ENCODE measurements around the gene FAT4. TPM values are rescaled to one million over a fixed set of nuclear protein-coding genes. Genes with fewer than 3 reads are reported as not detected.

Gene FAT4
- polyA plus RNA-seq, 1 of the 3 experiments (the other 2 are of a cell fraction), result 6.6 TPM

GRCh38 chr4:125303821-125304220 lies 10.9 kb upstream of the FAT4 start:
- H3F3A ChIP-seq (replicated peaks; ENCODE audit: insufficient read depth), result no peaks in the 10 kb centered on the region
- no peaks in the 10 kb centered on the region for H3K9me3 ChIP-seq
- no peak overlapping the region for H2AFZ ChIP-seq (ENCODE audit: low read depth)
- H3K9ac ChIP-seq, result no peak overlapping the region
- no peaks in the 10 kb centered on the region for H3K27me3 ChIP-seq (ENCODE audit: insufficient read depth)
- CTCF ChIA-PET, result interaction anchor here (1.2 to 1.4 kb wide), 2 partner anchors 9 to 10 kb away, joined by 3 to 6 read pairs; no protein-coding TSS in a partner anchor
- H3K4me3 ChIP-seq (ENCODE audit: low read depth in 2 of 2, low read length in 1 of 2), result no peak overlapping the region
- 40% methylated on average over 5 of the region's 5 CpGs for WGBS (ENCODE audit: low lambda C conversion rate)
- no peaks in the 10 kb centered on the region for H4K20me1 ChIP-seq (ENCODE audit: insufficient read depth)
- peaks cover 4% of the 10 kb centered on the region; the same call in 1 of the 2 replicates for H3K9me2 ChIP-seq
- no peak for DNase-seq
- H3K27ac ChIP-seq (ENCODE audit: low read depth in 2 of 2, low read length in 1 of 2), result no peak overlapping the region
- TF ChIP-seq MEF2A (IDR thresholded peaks at IDR 0.05; ENCODE audit: borderline replicate concordance, low read depth), result no peak
- no peak for TF ChIP-seq FOXM1 (IDR thresholded peaks at IDR 0.05; ENCODE audit: low read depth)
- no peak for TF ChIP-seq CHD2 (IDR thresholded peaks at IDR 0.05; ENCODE audit: low read length, partially characterized antibody)
- no peak for TF ChIP-seq TAF1 (IDR thresholded peaks at IDR 0.05; ENCODE audit: borderline replicate concordance, low read depth, low read length)
- no peak for TF ChIP-seq EZH2phosphoT487 (IDR thresholded peaks at IDR 0.05; ENCODE audit: borderline replicate concordance, low read depth)
- TF ChIP-seq SIN3A (IDR thresholded peaks at IDR 0.05; ENCODE audit: borderline replicate concordance, low read depth, low read length), result no peak
- TF ChIP-seq TEAD4 (IDR thresholded peaks at IDR 0.05; ENCODE audit: borderline replicate concordance, insufficient read depth), result no peak
- TF ChIP-seq RAD21 (IDR thresholded peaks at IDR 0.05; ENCODE audit: low read length), result no peak
- TF ChIP-seq YY1 (IDR thresholded peaks at IDR 0.05; ENCODE audit: low read depth), result no peak
- TF ChIP-seq, protein P1, sequence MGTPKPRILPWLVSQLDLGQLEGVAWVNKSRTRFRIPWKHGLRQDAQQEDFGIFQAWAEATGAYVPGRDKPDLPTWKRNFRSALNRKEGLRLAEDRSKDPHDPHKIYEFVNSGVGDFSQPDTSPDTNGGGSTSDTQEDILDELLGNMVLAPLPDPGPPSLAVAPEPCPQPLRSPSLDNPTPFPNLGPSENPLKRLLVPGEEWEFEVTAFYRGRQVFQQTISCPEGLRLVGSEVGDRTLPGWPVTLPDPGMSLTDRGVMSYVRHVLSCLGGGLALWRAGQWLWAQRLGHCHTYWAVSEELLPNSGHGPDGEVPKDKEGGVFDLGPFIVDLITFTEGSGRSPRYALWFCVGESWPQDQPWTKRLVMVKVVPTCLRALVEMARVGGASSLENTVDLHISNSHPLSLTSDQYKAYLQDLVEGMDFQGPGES (IDR thresholded peaks at IDR 0.05; ENCODE audit: low read depth, low read length), result no peak
- TF ChIP-seq POLR2AphosphoS5 (IDR thresholded peaks at IDR 0.05; ENCODE audit: low read depth, low read length), result no peak
- TF ChIP-seq NFIC (IDR thresholded peaks at IDR 0.05; ENCODE audit: borderline replicate concordance), result no peak
- TF ChIP-seq FOXJ3 (CRISPR knock-in tag; IDR thresholded peaks at IDR 0.05), result no peak
- TF ChIP-seq MXI1 (IDR thresholded peaks at IDR 0.05; ENCODE audit: low read depth, low read length), result no peak
- no peak for TF ChIP-seq NRF1 (IDR thresholded peaks at IDR 0.05; ENCODE audit: low read depth, low read length)
- TF ChIP-seq ELF1 (IDR thresholded peaks at IDR 0.05), result no peak
- no peak for TF ChIP-seq MAX (IDR thresholded peaks at IDR 0.05; ENCODE audit: low read depth)
- TF ChIP-seq, protein P2, sequence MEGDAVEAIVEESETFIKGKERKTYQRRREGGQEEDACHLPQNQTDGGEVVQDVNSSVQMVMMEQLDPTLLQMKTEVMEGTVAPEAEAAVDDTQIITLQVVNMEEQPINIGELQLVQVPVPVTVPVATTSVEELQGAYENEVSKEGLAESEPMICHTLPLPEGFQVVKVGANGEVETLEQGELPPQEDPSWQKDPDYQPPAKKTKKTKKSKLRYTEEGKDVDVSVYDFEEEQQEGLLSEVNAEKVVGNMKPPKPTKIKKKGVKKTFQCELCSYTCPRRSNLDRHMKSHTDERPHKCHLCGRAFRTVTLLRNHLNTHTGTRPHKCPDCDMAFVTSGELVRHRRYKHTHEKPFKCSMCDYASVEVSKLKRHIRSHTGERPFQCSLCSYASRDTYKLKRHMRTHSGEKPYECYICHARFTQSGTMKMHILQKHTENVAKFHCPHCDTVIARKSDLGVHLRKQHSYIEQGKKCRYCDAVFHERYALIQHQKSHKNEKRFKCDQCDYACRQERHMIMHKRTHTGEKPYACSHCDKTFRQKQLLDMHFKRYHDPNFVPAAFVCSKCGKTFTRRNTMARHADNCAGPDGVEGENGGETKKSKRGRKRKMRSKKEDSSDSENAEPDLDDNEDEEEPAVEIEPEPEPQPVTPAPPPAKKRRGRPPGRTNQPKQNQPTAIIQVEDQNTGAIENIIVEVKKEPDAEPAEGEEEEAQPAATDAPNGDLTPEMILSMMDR (IDR thresholded peaks at IDR 0.05), result no peak
- POLR2A ChIA-PET, result no interaction called here
- H3K4me2 ChIP-seq, result no peak overlapping the region
- H3K79me2 ChIP-seq (ENCODE audit: insufficient read depth), result no peaks in the 10 kb centered on the region
- no peaks in the 10 kb centered on the region for H3K36me3 ChIP-seq (replicated peaks in 1 of 2; ENCODE audit: control insufficient read depth in 1 of 2, insufficient read depth in 2 of 2, low read length in 1 of 2)
- H3K4me1 ChIP-seq (ENCODE audit: control insufficient read depth in 1 of 2, insufficient read depth in 2 of 2, low read depth in 1 of 2, low read length in 1 of 2), result no peaks in the 10 kb centered on the region

Data from SK-N-SH (cell line).